Measurements from ENCODE around the gene VPS37C.
"Not testable (repeated sequence)": the region's sequence is repeated elsewhere in the genome, so short reads cannot be mapped to it uniquely, and the experiment has no call there.

VPS37C gene

GRCh38 chr11:61174273-61174672, 13.0 kb upstream of the VPS37C start:
- DNase-seq: no peak

GRCh38 chr11:61173456-61173855, 12.2 kb upstream of the VPS37C start:
- no peak for DNase-seq

DNA sequence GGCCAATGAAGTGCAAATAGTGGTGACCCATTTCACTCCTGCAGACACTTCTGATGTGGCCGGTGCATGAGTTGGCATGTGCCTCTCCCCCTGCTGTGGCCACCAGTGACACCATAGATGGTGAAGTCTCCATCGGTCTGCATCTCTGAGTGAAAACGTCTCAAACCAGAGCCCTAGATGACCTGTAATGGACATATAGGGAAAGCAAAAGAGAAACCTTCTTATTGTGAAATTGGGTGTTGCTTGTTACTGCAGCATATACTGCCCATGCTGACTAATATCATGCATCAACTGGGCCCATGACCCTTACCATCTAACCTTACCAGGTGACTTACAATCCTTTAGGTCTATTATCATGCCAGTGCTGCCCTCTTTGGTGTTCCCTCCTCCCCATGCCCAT, 11.7 kb upstream of the VPS37C start:
- no peak for DNase-seq

- DNase-seq: no peak
Measured at GRCh38 chr11:61172356-61172755, 11.1 kb upstream of the VPS37C start.

- no peak for DNase-seq
Measured at GRCh38 chr11:61171907-61172306, 10.7 kb upstream of the VPS37C start.

DNA sequence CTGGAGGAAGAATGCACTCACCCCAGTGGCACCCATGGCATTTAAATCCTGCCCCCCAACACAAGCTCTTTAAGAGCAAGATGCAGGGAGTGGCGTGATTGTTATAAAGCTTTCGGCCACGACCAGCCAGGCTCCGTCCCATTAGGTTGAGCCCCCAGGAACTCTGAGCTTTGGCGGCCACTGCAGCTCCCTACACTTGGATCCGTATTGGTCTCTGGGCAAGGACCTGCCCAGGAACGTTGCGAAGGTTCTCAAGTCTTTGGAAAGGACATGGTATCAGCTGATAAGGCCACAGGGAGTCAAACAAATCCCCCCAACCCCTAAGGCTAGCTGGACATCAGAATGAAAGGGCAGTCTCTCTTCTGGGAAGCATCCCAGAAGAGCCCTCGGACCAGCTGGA, 9.3 kb upstream of the VPS37C start:
- DNase-seq: no peak

GRCh38 chr11:61168800-61169199, 7.6 kb upstream of the VPS37C start:
- DNase-seq: no peak

DNA sequence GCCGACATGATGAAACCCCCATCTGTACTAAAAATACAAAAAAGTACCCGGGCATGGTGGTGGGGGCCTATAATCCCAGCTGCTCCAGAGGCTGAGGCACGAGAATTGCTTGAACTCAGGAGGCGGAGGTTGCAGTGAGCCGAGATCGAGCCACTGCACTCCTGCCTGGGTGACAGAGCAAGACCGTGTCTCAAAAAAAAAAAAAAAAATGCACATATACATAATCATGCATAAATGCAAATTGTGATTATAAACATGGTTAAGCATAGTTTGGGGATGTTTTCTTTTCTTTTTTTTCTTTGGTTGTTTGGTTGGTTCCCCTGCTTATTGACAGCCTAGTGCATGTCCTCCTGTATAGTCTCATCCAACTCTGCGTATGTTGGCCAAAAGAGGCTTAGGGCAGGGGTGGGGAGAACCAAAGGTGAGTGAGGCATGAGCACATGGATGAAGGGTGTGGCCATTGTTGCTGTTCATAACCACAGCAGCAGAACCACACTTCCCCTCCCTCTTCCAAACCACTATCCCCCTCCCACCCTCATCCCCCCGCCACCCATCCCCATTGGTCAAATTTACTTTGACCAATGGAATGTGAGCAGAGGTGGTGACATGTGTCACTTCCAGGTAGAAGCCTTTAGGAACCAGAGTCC, 6.9 kb upstream of the VPS37C start:
- DNase-seq: no peak

GRCh38 chr11:61166331-61166730, 5.1 kb upstream of the VPS37C start:
- DNase-seq: not testable (repeated sequence)

DNA sequence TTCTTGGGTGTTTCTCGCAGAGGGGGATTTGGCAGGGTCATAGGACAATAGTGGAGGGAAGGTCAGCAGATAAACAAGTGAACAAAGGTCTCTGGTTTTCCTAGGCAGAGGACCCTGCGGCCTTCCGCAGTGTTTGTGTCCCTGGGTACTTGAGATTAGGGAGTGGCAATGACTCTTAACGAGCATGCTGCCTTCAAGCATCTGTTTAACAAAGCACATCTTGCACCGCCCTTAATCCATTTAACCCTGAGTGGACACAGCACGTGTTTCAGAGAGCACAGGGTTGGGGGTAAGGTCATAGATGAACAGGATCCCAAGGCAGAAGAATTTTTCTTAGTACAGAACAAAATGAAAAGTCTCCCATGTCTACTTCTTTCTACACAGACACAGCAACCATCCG, 4.6 kb upstream of the VPS37C start:
- not testable (repeated sequence) for DNase-seq

DNA sequence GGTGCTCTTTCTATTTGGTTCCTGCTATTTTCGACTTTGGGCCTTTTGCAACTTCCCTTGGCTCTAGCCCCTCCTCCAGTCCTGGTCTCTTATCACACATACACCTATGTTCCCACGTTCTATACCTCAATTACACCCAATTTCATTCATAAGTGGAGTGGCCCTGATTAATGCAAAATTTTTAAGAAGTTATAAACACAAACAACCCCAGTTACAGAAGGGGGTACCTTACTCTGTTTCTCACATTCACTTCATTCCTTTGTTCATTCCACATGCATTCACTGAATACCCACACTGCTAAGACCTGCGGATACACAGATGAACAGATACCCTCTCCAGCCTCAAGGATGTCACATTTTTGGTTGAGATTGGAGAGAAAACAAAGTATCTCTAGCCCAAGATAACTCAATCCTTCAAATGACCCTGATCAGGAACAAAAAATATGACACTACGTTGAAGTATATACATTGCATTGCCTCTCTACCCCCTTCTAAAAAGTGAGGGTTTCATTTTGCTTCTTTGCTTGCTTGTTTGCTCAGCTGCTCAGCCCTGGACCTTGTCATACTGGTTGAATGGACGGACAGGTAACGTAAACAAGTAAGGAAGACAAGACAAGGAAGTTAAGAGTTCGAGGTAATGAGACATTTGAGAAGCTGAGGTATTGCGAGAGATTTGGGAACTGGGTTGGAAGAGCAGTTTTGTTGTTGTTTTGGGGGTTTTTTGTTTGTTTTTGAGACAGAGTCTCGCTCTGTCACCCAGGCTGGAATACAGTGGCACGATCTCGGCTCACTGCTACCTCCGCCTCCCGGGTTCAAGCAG, 3.6 kb upstream of the VPS37C start:
- no peak for DNase-seq

DNA sequence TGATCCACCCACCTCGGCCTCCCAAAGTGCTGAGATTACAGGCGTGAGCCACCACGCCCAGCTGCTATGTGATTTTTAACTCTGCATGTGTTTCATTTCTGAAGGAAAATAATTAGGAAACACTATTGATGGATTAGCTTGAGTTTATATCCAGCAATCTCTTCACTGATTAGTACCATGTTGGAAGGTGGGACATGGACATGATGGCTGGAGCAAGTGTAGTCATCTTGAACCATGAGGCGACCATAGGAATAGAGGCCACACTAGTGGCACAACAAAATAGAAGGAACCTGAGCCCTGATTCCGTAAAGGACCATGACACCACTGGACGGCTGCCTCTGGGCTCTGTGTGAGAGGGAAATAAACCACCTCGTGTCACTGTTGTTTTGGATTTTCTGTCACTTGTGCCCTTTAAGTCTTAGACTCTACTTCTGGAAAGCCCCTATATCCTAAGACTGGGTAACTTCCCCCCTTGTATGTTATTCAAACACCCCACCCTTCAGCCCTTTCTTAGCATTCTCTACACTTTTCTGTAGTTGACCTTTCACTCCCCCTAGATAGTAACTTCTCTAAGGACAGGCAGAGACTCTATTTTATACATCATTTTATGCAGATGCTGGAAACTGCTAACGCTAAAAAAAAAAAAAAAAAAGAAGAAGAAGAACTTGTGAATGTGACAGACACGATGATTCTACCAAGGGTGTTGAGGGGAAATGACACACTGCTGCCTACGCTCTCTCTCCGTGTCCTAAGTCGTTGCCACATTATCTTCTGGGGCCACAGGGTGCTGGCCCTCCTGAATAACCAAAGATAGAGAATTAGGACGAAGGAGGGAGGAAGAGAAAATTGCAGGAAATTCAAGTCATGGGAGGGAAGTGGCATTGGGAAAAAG, 2.7 kb upstream of the VPS37C start:
- no peak for DNase-seq

DNA sequence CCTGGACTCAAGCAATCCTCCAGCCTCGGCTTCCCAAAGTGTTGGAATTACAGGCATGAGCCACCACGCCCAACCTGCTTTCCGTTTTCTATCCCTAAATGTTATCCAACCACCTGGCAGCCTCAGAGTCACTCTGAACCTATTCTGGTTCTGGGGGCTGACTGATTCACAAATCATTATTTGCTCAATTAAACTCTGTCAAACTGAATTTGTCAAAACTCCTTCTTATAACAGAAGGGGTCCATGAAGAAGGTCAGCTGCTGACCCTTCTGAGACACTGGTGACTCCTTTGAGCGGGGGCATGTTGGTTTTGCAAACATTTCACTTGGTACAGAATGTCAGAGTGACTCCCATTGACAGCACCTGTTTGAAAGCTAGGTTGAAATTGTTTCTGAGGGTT, 1.8 kb upstream of the VPS37C start:
- no peak for DNase-seq

DNA sequence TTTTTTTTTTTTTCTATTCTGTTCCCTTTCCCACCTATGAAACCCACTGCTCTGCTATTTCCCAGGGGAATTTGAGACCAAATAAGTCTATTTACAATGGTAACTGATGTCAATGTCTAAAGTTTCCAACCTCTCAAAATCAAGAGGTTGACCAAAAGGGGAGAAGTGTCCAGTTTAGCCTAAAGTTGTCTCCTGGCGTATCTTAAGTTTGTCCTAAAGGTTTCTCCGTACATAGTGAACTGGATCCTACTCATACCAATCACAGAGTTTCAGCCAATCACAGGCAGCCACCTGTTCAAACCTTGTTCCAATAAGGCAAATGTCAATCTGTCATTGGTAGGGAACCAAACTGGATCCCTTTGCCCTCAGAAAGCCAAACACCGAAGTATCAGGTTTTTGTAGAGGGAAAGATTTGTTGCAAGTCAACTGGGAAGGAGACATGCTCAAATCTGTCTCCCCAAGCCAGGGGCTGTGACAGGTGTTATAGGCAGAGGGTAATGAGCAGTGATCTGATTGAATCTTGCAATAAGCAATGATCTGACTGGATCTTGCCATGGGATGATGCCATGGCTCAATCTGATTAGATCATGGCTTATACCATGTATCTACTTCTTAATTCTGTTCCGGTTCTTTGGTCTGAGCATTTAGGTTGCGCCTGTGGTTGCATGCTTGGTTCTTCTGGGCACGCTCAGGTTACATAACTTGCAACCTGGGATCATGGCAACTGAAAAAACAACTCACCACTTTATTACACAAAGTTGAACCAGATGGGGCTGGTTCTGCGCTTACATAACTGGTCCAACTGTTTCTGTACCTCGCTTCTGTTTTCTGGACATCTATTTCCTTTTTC, 1.1 kb upstream of the VPS37C start:
- no peak for DNase-seq

GRCh38 chr11:61160487-61161189, 588 bp downstream of the VPS37C start:
- DNase-seq: no peak

DNA sequence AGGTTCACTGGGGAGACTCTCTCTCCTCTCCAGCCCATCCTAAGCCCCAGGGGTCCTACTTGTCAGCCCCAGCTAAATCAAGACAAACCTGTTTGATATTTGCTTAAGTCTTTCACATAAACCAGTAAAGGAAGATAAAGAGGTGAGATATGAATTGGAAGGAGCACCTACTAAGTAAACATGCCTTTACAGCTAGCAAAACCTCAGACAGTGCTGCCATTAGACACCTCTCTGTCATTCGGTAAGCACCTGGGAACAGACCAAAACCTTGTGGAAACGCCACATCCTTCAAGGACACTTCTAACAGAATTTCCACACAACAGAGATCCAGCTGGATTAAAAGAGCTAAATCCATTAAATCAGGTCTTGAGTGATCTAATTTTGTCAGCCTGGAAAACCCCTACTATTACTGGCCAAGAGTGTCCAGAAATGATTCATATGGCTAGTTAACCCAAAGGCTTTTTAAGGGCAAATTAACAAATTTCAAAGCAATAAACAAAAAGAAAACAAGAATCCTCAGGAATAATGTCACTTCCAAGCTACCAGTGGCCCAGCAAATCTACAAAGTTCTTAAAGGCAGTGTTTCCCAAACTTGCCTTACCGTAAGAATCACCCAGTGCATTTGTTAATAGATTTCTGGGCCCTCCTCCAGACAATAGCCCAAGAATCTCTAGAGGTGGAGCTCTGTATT, 2.4 kb downstream of the VPS37C start:
- no peak for DNase-seq

DNA sequence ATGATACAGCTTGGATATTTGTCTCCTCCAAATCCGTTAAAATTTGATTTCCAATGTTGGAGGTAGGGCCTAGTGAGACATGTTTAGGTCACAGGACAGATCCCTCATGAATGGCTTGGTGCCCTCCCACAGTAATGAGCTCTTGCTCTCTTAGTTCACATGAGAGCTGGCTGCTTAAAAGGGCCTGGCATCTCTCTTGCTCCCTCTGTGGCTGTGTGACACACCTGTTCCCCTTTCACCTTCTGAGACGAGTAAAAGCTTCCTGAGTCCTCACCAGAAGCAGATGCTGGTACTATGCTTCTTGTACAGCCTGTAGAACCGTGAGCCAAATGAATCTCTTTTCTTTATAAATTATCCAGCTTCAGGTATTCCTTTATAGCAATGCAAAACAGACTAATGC, 3.5 kb downstream of the VPS37C start:
- DNase-seq: no peak

GRCh38 chr11:61155741-61156140, 5.5 kb downstream of the VPS37C start:
- DNase-seq: no peak

GRCh38 chr11:61155312-61155711, 5.9 kb downstream of the VPS37C start:
- DNase-seq: no peak

- DNase-seq: no peak
Measured at GRCh38 chr11:61154528-61154927, 6.7 kb downstream of the VPS37C start.

DNA sequence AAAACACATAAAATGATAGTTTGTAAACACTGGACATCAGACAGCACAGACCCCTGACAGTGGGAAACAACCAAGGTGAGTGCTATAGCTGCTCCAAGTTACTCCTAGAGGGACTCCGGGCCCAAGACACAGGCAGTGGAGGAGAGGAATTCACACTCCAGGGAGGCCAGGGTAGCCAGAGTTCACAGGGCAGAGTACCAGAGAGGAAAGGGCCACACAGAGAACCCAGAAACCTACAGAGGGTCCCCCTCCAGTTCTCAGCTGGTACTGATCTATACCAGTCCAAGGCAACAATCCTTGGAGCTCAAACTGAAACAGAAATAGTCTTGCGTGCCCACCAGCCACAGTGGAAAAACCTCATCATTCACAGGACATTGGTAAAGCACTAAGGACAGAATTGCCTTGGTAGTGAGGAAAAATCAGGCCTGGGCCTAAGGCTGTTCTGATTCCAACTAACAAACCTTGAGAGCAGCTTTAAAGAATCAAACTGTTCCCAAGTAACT, 7.6 kb downstream of the VPS37C start:
- no peak for DNase-seq
